Activated effector memory CD4-positive, alpha-beta T cell treated with Interleukin-2 at 50 U/mL for 16 hours (primary cell): Measurements from ENCODE around the gene LAP3.
"Not testable (repeated sequence)": the region's sequence is repeated elsewhere in the genome, so short reads cannot be mapped to it uniquely, and the experiment has no call there.

ENCODE experiments used
- DNase-seq: peaks from one replicate; pipeline ENCODE4 v3.0.0-alpha.2; 2020

The LAP3 gene

GRCh38 chr4:17576932-17577664, at the start of gene LAP3:
TSS of gene LAP3 (plus strand) at chr4:17577198. CDS start at chr4:17577466, 268 bp downstream.
- DNase-seq: peak; percentile 98

- no peak for DNase-seq
These were observed 48.3 kb upstream of the LAP3 start for GRCh38 chr4:17528551-17529165.

DNA sequence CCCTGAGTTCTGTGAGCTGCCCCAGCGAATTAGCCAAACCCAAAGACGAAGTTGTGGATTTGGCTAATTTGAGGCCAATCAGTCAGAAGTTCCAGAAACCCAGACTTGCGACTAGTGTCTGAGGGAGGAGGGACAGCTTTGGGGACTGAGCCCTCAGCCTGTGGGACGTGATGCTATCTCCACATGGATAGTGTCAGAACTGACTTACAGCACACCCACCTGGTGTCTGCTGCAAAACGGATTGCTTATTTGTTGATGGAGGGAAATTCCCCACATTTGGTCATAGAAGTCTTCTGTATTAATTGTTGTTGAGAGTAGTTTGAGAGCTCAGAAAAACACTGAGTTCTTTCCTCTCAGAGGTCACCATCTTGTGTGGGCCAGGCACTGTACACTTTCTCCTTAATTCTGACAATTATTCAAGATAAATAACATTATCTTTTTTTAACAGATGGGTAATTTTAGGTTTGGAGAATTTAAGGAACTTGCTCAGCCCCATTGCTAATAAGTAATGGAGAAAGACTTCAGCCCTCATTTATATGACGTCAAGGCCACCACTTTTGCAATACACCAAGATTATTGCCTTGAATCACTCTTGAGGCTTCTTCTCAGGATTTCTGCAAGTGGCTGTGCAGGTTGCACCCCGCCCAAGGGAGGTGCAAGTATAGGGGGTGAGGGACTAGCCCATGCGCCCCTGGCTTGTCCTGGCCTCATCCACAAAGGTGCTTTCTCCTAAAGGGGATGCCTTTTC, 45.3 kb upstream of the LAP3 start:
- no peak for DNase-seq

DNA sequence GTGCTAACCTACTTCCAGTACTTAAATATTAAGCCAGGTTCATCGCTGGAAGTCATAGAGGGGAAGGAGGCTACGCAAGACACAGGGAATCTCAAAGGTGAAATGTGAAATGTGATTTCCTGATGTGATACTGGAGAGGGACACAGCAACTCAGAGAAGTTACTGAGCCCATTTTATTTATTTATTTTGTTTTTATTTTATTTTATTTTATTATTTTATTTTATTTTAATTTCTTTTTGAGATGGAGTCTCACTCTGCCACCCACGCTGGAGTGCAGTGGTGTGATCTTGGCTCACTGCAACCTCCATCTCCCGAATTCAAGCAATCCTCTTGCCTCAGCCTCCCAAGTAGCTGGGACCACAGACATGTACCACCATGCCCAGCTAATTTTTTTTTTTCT, 42.3 kb upstream of the LAP3 start:
- no peak for DNase-seq

- no peak for DNase-seq
These were observed 41.8 kb upstream of the LAP3 start for GRCh38 chr4:17535242-17535641.

DNA sequence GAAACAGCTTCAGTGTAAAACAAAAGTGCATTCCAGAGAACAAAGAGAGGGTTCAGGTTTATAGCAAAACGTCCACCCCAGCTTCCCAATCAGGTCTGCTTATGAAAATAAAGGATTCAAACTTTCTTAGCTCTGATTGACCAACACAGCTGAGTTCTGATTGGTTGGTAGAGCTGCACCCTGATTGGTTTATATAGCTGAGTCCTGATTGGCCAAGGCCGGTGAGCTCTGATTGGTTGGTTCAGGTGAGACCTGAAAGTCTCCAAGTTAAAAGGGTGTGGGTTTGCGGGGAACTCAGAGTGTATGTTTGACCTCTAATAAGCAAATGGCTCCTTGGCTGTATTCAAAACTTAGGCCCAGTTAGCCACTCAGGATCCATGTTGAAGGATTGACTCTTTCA, 41.1 kb upstream of the LAP3 start:
- no peak for DNase-seq

GRCh38 chr4:17537060-17537459, 39.9 kb upstream of the LAP3 start:
- DNase-seq: not testable (repeated sequence)

- DNase-seq: no peak
These were observed 32.8 kb upstream of the LAP3 start for GRCh38 chr4:17544205-17544604.

- no peak for DNase-seq
These were observed 32.2 kb upstream of the LAP3 start for GRCh38 chr4:17544831-17545234.

DNA sequence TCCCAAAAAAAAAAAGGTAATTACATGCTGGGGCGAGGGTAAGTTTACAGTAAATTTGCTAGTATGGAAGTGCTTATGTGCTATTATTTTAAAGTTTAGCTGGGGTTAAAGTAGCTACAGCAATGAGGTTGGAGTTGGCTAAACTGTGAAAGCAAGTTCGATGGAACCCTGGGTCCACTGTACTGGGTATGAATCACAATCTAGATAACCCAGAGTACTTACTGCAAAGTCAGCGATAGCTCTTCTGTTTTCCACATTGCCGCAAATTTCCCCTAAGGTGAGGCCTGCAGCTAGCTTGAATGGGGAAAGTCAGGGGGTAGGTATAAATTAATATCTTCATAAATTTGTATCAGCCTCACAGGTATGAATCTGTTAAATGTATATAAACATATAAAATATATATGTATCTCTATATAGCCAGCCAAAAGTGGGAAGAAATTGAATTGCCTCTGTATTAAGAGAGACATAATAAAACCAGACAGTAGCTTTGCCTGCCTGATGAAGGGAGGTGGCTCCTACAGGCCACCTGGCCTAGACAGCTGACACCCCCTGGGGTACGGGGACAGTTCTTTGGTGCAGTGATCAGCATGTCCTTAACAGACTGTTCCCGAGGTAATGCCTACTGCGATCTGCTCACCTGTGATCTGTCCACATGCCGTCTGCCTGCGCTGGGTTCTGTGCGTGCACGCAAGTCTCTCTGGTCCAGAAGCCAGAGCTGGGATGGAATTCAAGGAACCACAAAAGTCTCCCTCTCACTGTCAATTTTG, 31.4 kb upstream of the LAP3 start:
- DNase-seq: no peak

DNA sequence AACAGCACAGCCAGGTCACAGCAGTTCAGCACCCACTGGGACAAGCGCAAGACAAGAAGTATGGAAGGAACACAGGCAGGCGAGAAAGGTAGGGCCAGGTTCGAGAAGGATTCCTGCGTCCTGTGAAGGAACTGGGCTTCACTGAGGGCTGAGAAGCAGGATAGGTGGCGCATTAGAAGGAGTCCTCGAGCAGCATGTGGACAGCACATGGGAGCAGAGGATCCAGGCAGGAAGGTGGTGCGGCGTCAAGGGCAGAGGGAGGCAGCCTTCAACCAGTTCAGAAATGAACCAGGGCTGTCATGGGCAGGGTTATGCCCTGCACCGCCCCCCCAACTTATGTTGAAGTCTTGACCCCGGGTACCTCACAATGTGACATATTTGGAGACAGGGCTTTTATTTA, 30.8 kb upstream of the LAP3 start:
- DNase-seq: no peak

DNA sequence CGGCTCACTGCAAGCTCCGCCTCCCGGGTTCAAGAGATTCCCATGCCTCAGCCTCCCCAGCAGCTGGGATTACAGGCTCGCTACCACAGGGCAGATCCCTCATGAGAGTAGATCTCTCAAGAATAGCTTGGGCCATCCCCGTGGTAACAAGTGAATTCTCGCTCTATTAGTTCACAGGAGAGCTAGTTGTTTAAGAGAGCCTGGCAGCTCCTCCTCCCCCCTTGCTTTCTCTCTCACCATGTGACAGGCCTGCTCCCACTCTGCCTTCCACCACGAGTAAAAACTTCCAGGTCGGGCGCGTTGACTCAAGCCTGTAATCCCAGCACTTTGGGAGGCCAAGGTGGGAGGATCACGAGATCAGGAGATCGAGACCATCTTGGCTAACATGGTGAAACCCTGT, 30.3 kb upstream of the LAP3 start:
- DNase-seq: no peak

DNA sequence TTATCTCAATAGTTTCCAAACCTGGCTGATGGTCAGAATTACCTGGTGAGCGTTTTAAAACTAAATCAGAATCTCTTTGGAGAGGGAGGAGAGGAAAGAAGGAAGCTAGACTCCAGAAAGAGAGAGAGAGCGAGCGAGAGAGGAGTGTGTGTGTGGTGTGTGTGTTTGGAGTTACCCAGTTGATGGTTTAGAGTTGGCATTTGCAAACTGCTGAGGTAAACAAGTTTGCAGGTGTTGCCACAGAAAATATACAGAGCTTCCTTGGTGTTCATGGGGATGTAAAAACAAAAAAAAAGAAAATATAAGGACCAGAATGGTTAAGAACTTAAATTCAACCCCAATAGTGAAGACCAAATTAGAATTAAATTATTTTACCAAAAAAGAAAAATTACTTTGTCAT, 26.4 kb upstream of the LAP3 start:
- no peak for DNase-seq

- no peak for DNase-seq
These were observed 24.6 kb upstream of the LAP3 start for GRCh38 chr4:17552427-17552826.

DNA sequence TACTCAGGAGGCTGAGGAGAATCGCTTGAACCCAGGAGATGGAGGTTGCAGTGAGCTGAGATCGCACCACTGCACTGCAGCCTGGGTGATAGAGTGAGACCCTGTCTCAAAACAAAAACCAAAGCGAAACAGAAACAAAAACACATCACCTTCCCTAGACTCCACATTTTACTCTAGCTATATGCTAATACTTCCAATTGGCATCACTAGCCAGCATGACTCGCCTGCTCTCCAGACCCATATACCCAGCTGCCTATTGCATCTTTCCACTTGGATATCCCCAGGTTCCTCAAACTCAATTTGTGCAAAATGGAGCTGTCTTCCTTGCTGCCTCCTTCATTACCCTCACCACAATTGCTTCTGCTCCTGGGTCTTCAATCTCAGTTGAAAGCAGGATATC, 22.4 kb upstream of the LAP3 start:
- DNase-seq: no peak

- no peak for DNase-seq
These were observed 20.5 kb upstream of the LAP3 start for GRCh38 chr4:17556498-17556897.

- DNase-seq: no peak
These were observed 19.1 kb upstream of the LAP3 start for GRCh38 chr4:17557880-17558279.

- DNase-seq: no peak
These were observed 17.9 kb upstream of the LAP3 start for GRCh38 chr4:17558941-17559708.

GRCh38 chr4:17559709-17560048, 17.3 kb upstream of the LAP3 start:
- DNase-seq: no peak

DNA sequence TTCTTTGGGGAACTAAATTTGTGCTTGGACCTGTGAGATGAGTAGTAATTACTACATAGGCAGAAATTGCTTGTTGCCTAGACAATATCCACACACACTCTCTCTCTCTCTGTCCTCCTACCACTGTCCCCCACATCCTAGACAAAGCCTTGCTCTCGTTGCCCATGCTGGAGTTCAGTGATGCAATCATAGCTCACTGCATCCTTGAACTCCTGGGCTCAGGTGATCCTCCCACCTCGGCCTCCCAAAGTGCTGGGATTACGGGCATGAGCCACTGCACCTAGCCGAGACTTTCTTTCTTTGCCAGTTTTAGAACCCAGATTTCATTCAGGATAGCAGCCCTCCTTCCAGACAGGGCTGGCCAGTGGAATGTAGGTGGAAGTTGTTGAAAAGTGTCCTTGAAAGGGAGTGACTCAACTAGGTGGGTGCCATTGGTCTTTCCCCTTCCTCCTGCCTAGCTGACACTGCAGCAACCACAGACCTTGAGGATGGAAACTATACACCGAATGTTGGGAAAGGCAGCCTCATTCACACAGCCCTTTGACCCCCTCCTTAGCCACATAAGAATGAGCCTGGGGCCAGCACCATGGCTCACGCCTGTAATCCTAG, 16.8 kb upstream of the LAP3 start:
- no peak for DNase-seq

DNA sequence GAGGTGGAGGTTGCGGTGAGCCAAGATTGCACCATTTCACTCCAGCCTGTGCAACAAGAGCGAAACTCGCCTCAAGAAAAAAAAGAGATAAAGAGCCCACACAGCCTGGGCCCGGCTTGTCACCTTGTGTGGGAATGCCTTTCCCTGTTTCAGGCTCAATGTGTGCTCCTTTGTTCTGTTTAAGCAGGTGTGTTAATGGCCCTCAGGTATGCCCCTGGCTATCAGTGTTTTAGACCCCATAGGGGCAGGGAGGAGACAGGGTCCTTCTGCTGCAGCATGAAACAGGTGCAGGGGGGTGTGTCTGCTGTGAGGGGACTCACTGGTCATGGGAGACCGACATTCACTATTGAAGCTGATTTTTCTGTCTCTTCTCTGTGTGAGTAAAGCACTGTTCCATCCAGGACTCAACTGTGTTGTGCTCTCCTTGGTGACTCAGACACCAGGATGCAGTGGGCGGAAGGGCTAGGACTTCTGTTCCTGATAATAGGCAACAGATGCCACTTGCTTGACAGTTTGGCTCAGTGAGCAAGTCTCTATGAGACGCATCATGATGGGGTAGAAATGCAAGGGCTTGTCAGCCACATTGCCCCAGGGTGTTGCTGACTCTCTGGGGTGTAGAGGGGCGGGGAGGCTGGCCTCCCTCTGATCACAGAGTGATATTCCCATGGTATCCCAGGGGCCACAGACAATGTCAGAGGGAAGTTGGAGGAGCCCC, 15.6 kb upstream of the LAP3 start:
- no peak for DNase-seq

DNA sequence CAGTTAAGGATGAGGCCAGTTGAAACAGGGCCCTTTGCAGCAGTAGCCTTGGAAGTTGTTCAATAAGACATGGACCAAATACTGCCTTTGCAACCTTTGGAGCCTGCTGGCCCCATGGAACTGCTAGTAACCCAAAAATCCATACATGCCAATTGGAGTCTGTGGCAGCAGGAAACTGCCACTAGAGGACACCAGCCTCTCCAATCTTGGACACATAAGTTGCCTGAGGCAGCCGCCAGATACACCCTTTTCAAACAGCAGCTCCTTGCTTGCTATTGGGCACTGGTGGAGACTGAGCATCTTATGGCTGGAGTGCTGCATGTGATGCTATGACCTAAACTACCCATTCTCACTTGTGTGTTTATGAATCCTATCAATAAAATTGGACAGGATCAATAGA, 14.8 kb upstream of the LAP3 start:
- DNase-seq: no peak
